Stimulated activated CD4-positive, alpha-beta T cell treated with anti-CD3 and anti-CD28 coated beads, Interleukin-1b, Interleukin-23, amount 100 ng/mL, for 24 hours (primary cell): ENCODE measurements around the gene FBXO3.
"Not testable (repeated sequence)": the region's sequence is repeated elsewhere in the genome, so short reads cannot be mapped to it uniquely, and the experiment has no call there.

ENCODE experiments used
- DNase-seq, 4 experiments: peaks; one replicate each; pipeline ENCODE4 v3.0.0-alpha.2; 2020; ENCODE audit warnings: low read depth in 4 of 4, low spot score in 1 of 4

FBXO3 gene

DNA sequence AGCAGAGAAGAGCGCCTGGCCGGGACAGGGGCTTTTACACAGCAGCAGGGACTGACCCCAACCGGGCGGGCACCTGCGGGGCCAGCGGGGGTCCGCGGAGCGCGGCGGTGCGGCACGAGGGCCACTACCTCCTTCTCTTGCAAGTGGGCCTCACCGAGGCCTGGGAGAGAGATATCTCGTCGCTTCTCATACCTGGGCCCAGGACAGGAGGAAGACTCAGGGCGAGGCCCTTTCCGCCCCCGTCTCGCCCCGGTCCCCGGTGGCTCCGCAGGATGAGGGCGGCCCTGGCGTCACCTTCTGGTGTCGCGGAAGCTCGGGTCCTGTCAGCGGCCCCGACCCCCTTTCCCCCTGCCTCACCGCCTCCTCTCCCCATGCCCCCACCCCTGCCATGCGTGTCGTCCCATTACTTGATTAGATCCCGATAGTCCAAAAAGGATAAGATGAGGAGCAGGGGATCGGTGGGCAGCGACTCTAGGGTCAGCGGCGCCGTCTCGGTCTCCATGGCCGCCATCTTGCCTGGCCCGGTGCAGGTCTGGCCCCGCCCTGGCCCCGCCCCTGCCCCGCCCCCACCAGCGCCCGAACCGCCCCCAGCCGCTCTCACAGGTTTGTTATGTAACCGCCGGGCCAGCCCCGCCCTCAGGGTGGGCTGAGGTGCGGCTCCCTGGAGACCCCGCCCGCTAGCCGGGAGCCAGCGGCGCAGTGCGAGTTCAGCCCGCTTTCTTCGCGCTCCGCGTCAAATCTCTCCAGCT, at the start of gene FBXO3:
Gene FBXO3, minus strand, starts transcription at position 534 of the 749 bp plus-strand sequence. Its CDS starts 23 bp downstream, at position 511.
- peak; percentile 57 to 71 (median 62) for DNase-seq

DNA sequence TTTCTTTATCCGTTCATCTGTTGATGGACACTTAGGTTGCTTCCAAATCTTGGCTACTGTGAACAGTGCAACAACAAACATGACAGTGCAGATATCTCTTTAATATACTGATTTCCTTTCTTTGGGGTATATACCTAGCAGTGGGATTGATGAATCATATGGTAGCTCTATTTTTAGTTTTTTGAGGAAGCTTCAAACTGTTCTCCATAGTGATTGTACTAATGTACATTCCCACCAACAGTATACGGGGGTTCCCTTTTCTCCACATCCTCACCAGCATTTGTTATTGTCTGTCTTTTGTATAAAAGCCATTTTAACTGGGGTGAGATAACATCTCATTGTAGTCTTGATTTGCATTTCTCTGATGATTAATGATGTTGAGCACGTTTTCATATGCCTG, 48.7 kb upstream of the FBXO3 start:
- not testable (repeated sequence) for DNase-seq

DNA sequence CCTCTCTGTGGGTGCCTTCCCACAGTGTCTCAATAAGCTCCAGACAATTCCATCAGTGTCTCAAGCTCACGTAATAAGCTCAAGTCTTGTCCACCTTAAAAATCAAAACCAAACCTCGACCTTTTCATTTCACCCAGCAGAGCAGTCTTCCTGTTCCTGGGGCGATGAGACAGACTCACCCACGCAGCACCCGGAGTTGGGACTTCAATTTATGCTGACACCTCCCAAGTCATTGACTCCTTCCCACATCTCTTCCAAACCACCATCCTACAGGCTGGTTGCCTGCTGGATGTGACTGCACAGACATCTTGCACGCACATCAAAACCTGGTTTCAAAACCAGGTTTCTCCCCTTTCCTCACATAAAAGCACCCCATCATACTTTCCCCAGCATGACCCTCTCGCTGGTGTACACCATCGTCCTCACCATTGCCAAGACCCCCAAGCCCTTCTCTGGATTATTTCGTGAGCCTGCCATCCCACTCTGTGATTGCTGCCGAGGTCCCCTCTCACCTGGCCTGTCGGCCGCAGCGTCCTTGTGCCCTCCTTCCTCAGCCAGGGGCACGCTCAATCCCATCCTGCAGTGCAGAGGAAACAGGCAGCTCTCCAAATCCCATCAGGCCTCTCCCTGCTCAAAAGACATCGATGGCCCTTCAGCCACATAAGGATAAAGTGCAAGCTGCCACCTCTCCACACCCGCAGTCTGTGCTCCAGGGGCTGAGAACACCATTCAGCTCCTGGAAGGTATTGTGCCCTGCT, 45.1 kb upstream of the FBXO3 start:
- DNase-seq: no peak

DNA sequence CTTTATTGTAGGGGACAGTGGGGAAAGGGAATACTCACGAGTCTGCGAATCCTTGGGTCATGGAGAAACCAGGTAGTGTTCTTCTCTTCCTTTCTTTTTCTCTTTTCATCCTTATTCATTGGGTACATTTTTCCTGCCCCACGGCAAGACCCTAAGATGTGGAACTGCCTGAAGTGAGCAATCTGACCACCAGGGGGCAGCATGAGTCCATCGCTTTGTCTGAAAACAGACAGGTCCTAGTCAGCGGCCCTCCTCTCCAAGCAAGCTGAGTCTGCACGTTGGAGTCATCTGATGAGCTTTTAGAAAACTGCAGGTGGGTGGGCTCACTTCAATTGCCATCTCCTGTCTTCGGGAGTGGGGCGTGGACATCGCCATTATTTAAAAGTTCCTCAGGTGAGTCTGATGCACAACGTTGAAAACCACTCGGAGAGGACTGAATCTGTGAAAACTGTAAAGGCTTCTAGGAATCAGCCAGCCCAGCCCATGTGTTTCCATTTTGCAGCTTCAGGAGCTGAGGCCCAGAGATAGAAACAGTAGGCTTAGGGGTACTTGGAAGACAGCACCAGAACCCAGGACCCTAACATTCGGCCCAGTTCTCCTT, 34.0 kb upstream of the FBXO3 start:
- peak; percentile 82 to 93 (median 86) for DNase-seq

GRCh38 chr11:33804471-33804870, 30.2 kb upstream of the FBXO3 start:
- no peak for DNase-seq

DNA sequence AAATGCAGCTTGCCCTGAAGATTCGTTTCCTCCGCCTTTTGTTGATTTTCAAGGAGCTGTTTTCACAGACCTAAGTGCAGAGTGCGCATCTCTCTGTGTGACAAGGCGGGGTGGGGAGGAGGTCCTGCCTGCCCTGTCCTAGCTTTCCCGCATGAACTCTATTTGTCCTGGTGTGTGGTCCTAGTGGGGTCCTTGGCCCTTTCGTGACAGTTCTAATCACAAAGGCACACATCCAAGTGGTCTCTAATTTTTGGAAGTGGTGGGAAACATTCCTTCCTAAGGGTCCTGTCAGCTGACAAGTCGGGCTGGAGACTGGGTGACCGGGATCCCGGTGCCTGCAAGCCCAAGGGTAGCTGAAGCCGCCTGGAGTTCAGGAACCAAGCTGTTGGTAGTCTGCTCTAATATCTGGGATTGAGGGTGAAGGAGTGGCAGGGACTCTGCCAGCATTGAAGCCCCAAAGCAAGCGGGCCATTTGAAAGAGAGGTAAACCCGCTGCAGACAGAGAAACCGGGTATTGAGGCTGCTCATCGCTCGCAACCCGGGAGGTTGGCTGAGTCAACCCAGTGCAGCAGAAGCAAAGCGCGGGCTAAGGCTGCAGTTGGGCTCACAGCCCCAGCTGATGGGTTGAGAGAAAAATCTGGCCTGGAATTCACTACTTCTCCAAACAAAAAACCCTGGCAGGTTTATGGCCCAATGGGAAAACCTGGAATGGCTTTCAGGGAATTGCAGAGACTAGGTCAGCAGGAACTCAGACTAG, 28.1 kb upstream of the FBXO3 start:
- DNase-seq: peak in 1 of 4 experiments; percentile 8

DNA sequence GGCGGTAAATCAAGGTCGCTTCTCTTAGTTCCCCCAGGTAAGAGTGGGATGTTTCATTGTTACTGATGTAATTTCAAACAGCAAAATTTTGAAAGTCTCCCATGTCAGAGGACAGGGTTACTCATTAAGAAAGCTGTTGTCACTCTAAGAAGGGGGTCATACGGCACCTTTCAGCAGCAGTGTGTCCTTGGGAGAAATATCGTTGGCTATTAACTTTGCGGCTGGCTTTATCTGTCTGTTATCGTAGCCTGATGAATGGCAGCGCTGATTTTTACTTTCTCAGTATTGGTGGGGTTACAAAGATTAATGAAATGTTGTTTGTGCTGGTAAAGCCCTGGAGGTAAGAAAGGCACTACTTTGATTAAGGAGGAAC, 27.5 kb upstream of the FBXO3 start:
- DNase-seq: no peak

- DNase-seq: no peak
These were observed 23.6 kb upstream of the FBXO3 start for GRCh38 chr11:33797879-33798278.

GRCh38 chr11:33790040-33790439, 15.7 kb upstream of the FBXO3 start:
- no peak for DNase-seq

DNA sequence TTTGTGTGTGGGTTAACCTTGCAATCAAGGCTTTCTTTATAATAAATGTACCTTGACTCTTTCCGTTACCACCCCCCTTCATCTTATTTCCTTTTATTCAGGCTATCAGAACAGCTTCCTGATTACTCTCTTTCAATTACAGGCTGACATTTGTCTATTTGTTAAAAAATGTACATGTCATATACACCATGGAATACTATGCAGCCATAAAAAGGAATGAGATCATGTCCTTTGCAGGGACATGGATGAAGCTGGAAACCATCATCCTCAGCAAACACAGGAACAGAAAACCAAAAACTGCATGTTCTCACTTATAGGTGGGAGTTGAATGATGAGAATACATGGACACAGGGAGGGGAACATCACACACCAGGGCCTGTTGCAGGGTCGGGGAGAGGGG, 13.8 kb upstream of the FBXO3 start:
- DNase-seq: not testable (repeated sequence)

DNA sequence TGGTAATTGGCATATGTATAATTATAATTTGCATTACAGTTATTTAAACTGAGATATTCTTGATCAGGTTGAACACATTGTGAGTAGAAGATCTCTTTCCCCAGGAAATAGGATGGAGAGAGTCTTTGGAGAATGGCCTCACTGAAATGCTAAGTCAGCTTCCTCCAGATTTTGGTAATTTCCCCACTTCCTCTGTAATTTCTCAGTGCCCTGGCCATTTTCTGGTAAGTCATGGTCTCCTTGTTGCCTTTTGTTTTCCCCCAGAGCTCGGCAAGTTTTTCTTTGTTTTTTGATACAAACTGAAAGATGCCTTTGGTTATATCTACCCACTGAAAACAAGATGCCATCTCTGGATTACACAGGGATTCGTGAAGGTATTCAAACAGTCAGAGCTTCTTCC, 12.8 kb upstream of the FBXO3 start:
- no peak for DNase-seq

GRCh38 chr11:33785609-33786008, 11.3 kb upstream of the FBXO3 start:
- DNase-seq: no peak

- no peak for DNase-seq
These were observed 5.7 kb upstream of the FBXO3 start for GRCh38 chr11:33779849-33780528.

DNA sequence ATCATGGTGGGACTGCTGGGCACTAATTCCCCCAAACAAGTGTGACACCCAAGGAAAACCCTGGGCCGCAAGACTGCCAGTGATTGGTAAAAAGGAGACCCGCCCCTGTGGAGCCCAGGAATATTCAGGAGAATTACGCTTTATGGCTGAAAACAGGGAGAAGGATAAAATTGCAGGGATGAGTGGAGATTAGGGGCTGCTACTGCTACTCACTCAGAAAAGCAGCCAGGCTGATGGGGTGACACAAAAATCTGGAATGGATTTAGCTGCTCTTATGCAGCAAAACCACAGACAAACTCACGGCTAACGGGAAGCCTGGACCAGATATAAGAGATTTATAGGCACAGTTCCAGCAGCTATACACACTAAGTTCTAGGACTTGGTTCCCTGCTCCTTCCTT, 4.4 kb upstream of the FBXO3 start:
- no peak for DNase-seq

- DNase-seq: no peak
These were observed 3.6 kb upstream of the FBXO3 start for GRCh38 chr11:33777906-33778305.

GRCh38 chr11:33775832-33776470, 1.6 kb upstream of the FBXO3 start:
- no peak for DNase-seq

GRCh38 chr11:33775467-33775807, 1.1 kb upstream of the FBXO3 start:
- no peak for DNase-seq

DNA sequence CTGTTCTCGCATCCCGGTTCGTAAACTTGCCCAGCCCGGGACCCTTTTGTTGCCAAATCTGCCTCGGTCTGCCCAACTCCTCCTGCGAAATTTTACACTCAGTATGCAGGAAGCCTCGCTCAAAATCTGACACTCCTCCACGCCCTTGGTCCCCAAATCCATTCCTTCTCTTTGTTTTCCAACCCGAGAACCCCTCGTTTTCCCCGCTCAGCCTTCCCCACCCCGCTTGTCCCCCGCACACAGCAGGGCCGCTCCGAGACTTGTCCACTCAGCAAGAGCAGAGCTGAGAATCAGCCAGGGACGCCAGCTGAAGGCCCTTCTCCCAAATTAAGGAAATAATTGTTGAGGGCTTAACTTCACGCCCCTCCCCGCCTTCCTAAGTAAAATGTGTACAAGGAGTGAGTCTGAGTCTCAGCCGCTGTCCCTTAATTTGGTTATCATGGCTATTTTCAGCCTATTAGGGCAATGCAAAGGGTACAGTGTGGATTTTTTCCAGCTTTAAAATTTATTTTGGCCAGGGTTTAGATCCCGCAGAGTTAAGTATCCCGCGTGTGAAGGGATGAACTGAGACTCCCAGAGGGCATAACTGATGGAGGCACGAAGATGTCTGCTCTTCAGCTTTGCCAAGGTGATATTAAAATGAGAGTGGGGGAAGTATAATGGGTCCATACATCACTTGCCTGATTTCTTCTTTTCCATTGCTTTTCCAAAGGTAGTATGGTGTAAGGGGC, 581 bp upstream of the FBXO3 start:
- DNase-seq: peak in 1 of 4 experiments; percentile 1

DNA sequence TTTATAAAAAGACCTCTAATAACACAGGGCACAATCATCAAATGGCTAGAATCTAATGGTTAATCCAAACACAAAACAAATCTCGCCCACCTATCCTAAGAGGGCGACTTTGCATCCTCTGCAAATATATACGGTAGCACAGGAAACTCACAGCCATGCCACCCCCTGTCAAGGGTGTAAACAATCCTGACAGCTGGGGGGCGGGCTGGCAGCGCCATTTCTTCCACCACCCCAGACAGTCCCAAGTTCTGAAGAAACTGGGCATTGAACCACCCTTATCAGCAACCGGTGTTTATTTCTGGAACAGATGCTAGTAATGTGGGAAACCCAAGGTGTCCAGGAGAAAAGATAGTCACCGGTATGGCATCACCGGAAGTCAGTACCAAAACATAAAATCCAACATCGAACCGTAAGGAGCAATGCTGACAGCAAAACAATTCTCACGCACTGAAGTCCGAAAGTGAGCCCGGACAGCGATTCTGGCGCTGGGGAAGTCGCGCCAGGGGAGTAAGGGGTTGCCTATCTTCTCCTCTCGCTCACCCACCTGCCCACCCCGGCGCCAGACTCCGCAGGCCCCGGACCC, 825 bp downstream of the FBXO3 start:
- peak in 1 of 4 experiments; percentile 2 for DNase-seq
